AG10803 (cell line): Measurements from ENCODE around the gene DBN1.
A peak's percentile ranks its signal among the peaks of the same experiment; 100 is the strongest.

Source experiments
- DNase-seq: peaks from one replicate; pipeline ENCODE4 v3.0.0; 2010; ENCODE audit warnings: low read depth
- H3K4me3 ChIP-seq: 2 replicates; pipeline ENCODE4 v1.5.1; 2011; ENCODE audit warnings: mild to moderate bottlenecking, low read length, control low read depth
- TF ChIP-seq, protein P1 (sequence below): conservative IDR thresholded peaks from 2 replicates; pipeline ENCODE4 v1.5.1; 2011; ENCODE audit warnings: mild to moderate bottlenecking, low read length, control low read depth, inconsistent platforms

The DBN1 gene

DNA sequence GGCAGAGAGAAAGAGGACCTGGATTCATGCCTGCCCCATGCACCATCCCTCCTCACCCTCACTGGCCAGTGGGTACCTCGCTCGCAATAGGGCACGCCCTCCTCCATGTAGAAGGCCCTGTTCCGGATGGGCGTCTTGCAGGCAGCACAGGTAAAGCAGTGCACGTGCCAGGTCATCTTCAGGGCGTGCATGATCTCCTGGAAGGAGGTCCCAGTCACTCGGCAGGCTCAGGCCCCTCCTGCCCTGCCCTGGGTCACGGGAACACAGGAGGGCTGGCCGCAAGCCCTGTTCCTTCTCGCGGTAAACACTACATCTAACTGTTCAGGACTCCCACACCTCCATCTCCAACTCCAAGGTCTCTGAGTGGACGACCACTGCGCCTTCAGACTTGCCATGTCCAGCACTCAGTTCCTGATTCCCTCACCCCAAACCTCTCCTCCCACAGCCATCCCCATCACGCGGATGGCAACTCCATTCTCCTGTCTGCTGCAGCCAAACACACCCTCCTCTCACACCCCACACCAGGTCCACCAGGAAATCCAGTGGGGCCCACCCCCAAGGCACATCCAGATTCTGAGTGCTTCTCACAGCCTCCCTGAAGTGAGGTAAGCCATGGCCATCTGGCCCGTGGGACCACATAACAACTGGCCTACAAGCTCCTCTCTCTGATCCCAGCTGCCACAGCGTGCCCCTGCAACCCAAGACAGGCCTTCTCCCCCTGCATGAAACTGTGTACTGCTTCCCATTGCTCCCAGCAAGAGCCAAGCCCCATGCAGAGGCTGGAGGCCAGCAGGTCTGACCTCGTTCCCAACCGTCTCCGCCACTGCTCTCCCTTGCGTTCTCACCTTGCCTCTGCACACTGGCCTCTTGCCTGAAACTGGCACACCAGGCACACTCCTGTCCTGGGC, 10.8 kb upstream of the DBN1 start:
- no peak overlapping the region; the same call in 1 of the 2 replicates for H3K4me3 ChIP-seq
- TF ChIP-seq, protein P1, sequence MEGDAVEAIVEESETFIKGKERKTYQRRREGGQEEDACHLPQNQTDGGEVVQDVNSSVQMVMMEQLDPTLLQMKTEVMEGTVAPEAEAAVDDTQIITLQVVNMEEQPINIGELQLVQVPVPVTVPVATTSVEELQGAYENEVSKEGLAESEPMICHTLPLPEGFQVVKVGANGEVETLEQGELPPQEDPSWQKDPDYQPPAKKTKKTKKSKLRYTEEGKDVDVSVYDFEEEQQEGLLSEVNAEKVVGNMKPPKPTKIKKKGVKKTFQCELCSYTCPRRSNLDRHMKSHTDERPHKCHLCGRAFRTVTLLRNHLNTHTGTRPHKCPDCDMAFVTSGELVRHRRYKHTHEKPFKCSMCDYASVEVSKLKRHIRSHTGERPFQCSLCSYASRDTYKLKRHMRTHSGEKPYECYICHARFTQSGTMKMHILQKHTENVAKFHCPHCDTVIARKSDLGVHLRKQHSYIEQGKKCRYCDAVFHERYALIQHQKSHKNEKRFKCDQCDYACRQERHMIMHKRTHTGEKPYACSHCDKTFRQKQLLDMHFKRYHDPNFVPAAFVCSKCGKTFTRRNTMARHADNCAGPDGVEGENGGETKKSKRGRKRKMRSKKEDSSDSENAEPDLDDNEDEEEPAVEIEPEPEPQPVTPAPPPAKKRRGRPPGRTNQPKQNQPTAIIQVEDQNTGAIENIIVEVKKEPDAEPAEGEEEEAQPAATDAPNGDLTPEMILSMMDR, result no peak
- DNase-seq, result no peak

DNA sequence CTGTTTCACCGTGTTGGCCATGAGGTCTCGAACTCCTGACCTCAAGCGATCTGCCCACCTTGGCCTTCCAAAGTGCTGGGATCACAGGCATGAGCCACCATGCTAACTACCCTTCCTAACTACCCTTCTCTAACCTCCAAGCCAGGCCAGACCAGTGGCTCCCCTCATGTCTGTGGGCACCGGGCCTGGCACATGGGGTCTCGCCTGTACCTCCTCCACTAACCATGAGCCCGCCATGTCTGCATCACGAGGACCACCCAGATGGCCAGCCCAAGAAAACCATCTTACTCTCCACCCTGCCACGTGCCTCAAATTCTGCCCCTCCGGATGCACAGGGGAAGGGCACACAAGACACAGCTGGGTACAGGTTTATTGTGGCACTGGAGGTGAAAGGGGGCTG, 9.6 kb upstream of the DBN1 start:
- H3K4me3 ChIP-seq, result no peak overlapping the region
- DNase-seq, result no peak
- TF ChIP-seq, protein P1, result no peak

DNA sequence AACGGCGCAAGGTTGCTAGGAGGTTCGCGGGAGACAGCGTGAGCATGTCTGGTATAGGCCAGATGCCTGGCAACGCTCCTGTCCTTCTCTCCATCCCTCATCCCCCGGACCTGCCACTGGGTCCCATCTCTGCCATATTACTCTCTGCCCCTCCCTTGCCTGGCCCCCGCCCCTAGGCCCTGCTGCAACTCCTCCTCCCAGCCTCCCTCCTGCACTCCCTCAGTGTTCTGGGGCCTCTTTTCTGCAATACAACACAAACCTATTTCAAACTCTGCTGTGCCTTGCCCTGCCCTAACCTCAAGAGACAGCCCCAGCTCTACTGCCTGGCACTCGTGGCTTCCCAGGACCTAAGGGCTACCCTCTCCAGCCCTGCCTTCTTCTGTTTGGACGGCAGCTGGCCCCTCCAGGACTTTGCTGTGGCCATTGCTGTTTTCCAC, 8.9 kb upstream of the DBN1 start:
- no peak for DNase-seq
- no peak overlapping the region for H3K4me3 ChIP-seq
- TF ChIP-seq, protein P1, result no peak

DNA sequence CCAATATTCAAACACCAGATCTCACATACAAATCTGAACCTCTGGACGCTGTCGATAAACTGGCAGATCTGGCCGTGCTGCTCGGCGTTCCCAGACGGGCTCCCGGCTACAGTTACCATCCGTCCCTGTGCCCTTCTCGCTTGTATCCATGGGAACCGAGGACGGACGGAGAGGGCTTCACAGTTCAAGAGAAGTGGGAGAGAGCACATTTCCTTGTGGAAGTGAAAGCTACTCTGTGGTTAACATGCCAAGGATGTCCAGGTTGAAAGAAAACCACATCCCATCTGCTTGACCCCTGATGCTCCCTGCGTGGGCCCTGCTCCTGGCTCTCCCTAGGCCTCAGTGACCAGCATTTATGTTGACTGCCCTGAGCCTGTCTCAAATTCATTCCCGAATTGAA, 6.3 kb upstream of the DBN1 start:
- TF ChIP-seq, protein P1, result no peak
- no peak overlapping the region for H3K4me3 ChIP-seq
- peak; percentile 65 for DNase-seq

DNA sequence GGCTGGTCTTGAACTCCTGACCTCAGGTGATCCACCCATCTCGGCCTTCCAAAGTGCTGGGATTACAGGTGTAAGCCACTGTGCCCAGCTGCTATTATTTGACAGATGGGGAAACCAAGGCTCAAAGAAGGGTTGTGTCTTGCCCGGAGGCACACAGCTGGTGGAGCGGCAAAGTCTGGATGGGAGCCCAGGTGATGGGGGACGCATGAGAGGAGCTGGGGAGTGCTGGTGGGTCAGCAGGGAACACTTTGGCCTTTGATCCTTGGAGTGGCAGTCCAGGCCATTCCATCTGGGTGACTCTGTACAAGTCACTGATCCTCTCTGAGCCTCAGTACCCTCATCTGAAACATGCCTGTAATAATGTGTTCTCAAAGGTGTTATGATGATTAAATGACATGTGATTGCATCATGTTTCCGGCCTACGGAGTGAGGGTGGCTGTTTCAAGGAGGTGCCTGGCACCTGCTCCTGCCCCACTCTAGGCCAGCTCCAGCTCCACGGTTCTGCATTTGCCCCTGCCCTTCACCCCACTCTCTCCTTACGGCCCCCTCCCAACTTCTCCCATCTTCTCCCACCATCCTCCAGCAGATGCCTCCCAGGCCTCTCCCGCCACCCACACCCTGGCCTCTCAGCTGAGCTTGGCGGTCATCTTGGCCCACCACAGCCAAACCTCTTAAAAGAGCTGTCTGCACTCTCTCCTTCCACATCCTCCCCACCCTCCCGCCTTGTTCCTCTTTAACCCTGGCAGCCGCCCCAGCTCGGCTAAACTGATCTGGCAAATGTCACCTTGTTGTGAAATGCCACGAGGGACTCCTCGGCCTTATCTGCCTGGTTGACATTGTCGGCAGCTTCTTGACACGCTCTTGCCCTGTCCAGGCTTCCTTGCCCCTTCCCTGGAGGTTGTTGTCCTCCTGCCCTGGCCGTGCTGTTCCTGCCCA, 5.5 kb upstream of the DBN1 start:
- no peak overlapping the region for H3K4me3 ChIP-seq
- DNase-seq, result peak; percentile 70
- TF ChIP-seq, protein P1, result no peak

DNA sequence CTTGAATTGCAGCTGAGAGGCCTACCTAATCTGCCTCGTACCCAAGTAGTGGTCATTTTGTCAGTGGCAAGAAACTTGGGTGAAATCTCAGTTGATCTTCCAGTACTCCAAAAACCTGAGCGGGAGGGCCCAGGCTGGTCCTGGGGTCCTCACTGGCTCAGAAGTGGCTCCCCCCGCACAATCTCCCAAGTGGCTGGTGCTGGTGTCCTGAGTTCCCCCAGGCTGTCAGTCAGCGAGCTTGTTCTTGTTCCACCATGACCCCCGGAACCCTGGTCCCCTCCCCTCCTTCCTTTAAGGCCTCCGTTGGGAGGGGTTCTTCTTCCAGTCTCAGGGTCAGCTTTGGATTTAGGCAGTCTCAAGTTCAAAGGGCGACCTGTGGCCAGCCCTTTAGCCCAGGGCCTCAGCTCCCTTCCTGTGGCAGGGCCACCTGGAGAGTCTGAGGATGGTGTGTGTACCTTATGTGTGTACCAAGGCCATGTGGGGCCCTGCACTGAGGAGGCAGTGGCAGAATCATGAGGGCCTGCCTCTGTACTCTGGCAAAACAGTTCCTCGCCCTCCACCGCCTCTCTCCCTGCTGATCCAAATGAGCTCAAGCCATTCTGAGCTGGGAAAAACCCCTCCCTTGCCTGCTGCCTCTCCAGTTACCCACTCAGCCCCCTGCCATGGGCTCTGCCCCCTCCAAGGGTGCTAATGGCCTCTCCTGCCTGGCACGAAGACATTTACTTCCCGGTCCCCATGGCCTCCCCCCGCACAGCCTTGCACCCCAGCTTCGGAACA, 4.5 kb upstream of the DBN1 start:
- TF ChIP-seq, protein P1, result no peak
- DNase-seq, result no peak
- H3K4me3 ChIP-seq, result no peak overlapping the region
